WTC11 (cell line): ENCODE measurements around the gene ALK.

Experiments used
- ATF3 ChIP-seq: sonication (generic); formaldehyde crosslinking; conservative IDR thresholded peaks from 2 replicates; pipeline ENCODE4 v1.8.1; 2022; ENCODE audit warnings: mild to moderate bottlenecking, missing genetic modification reagents
- CTCF ChIP-seq: fragments of 200-600 bp; IDR thresholded peaks from 2 replicates; pipeline ENCODE4 v1.8.0; 2022; ENCODE audit warnings: antibody characterized with exemption
- ESRRA ChIP-seq: sonication (generic); formaldehyde crosslinking; IDR thresholded peaks from 2 replicates; pipeline ENCODE4 v1.8.1; 2022; ENCODE audit warnings: mild to moderate bottlenecking, missing genetic modification reagents, borderline replicate concordance
- IRF1 ChIP-seq: sonication (generic); formaldehyde crosslinking; IDR thresholded peaks from 2 replicates; pipeline ENCODE4 v1.8.0; 2023; ENCODE audit warnings: missing genetic modification reagents
- MLX ChIP-seq: sonication (generic); formaldehyde crosslinking; IDR thresholded peaks from 2 replicates; pipeline ENCODE4 v1.8.1; 2023; ENCODE audit warnings: mild to moderate bottlenecking, missing genetic modification reagents, moderate library complexity
- NR2C2 ChIP-seq: sonication (generic); formaldehyde crosslinking; IDR thresholded peaks from 2 replicates; pipeline ENCODE4 v1.8.0; 2022; ENCODE audit warnings: mild to moderate bottlenecking, missing genetic modification reagents
- PRDM15 ChIP-seq: sonication (generic); formaldehyde crosslinking; IDR thresholded peaks from 2 replicates; pipeline ENCODE4 v1.8.0; 2022; ENCODE audit warnings: missing genetic modification reagents
- PREB ChIP-seq: sonication (generic); formaldehyde crosslinking; IDR thresholded peaks from 2 replicates; pipeline ENCODE4 v1.8.1; 2022; ENCODE audit warnings: mild to moderate bottlenecking, missing genetic modification reagents, moderate library complexity, borderline replicate concordance

GRCh38 chr2:29611261-29611660 lies 310.1 kb downstream of the ALK start:
- no peak for TF ChIP-seq CTCF
- TF ChIP-seq PRDM15 (CRISPR knock-in tag): no peak
- no peak for TF ChIP-seq MLX (CRISPR knock-in tag)
- TF ChIP-seq PREB (CRISPR knock-in tag): no peak
- TF ChIP-seq NR2C2 (CRISPR knock-in tag): no peak
- no peak for TF ChIP-seq IRF1 (CRISPR knock-in tag)
- no peak for TF ChIP-seq ATF3 (CRISPR knock-in tag)
- TF ChIP-seq ESRRA: no peak
